ENCODE data around the gene KLF15.

KLF15 gene

DNA sequence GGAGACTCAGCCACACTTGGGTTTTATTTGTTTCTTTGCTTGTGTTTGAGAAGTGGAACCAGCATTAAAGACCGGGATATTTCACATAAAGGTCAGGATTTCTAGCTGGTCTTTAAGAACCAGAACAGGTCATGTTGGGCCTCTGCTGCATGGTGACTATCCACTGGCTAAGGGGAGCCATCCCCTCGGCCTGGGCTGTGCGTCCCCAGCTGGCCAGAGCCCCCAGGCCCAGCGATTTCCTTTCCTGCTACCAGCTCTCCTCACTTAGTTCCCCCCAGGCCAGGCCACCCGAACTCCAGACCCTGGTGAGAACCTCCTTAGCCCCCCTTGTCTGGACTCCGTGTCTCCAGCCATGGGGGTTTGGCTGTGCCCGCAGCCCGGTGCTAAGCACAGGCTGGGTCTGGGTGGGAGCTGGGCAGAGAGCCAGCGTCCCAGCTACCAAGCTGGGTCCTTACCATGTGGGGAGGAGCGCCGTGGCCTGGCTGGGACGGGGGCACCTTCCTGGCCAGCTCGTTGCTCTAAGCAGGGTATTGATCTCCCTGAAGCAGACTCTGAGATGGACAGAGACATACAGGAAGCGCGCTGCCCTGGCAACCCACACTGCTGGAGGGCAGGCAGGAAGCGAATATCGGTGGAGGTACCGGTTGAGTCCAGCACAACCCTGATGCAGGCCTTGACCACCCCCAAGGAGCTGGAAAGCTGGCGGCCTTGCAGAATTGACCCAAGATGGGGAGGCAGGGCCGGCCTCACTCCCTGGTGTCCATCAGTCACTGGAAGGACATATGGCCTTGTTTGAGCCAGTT, 49.4 kb downstream of the KLF15 start:
- no peaks in the 10 kb centered on the region for H4K20me1 ChIP-seq (ENCODE audit: control insufficient read depth, insufficient read depth, low read depth, low read length)
- no peaks in the 10 kb centered on the region for H3F3A ChIP-seq (ENCODE audit: control insufficient read depth, insufficient read depth)
- TF ChIP-seq, protein P1, sequence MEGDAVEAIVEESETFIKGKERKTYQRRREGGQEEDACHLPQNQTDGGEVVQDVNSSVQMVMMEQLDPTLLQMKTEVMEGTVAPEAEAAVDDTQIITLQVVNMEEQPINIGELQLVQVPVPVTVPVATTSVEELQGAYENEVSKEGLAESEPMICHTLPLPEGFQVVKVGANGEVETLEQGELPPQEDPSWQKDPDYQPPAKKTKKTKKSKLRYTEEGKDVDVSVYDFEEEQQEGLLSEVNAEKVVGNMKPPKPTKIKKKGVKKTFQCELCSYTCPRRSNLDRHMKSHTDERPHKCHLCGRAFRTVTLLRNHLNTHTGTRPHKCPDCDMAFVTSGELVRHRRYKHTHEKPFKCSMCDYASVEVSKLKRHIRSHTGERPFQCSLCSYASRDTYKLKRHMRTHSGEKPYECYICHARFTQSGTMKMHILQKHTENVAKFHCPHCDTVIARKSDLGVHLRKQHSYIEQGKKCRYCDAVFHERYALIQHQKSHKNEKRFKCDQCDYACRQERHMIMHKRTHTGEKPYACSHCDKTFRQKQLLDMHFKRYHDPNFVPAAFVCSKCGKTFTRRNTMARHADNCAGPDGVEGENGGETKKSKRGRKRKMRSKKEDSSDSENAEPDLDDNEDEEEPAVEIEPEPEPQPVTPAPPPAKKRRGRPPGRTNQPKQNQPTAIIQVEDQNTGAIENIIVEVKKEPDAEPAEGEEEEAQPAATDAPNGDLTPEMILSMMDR (IDR thresholded peaks at IDR 0.05; ENCODE audit: low read depth, low read length, poor library complexity, severe bottlenecking), result no peak
- no peak for TF ChIP-seq EZH2phosphoT487 (IDR thresholded peaks at IDR 0.05; ENCODE audit: borderline replicate concordance, low read length)
- no peak overlapping the region for H3K27ac ChIP-seq (ENCODE audit: low read depth, low read length)
- no peaks in the 10 kb centered on the region for H3K36me3 ChIP-seq (ENCODE audit: control insufficient read depth, low read length)
- no peak overlapping the region for H3K4me3 ChIP-seq (ENCODE audit: low read length)
- H3K4me1 ChIP-seq (ENCODE audit: control insufficient read depth, low read length), result peaks cover 6% of the 10 kb centered on the region
- no peaks in the 10 kb centered on the region for H3K27me3 ChIP-seq (ENCODE audit: control insufficient read depth, low read length)
- H3K4me2 ChIP-seq (ENCODE audit: low read length), result no peak overlapping the region
- H3K9me2 ChIP-seq (replicated peaks; ENCODE audit: control insufficient read depth, low read length), result no peaks in the 10 kb centered on the region
- no peaks in the 10 kb centered on the region for H3K79me2 ChIP-seq (ENCODE audit: control insufficient read depth, low read length)
- H3K9me3 ChIP-seq (ENCODE audit: control insufficient read depth, insufficient read depth, low read length), result peaks cover 11% of the 10 kb centered on the region; the same call in 1 of the 2 replicates

GRCh38 chr3:126306888-126307482, 50.2 kb downstream of the KLF15 start:
- TF ChIP-seq, protein P1 (IDR thresholded peaks at IDR 0.05; ENCODE audit: low read depth, low read length, poor library complexity, severe bottlenecking), result no peak
- TF ChIP-seq EZH2phosphoT487 (IDR thresholded peaks at IDR 0.05; ENCODE audit: borderline replicate concordance, low read length), result no peak
- no peak overlapping the region for H3K4me2 ChIP-seq (ENCODE audit: low read length)
- H3F3A ChIP-seq (ENCODE audit: control insufficient read depth, insufficient read depth), result no peaks in the 10 kb centered on the region; the same call in 1 of the 2 replicates

GRCh38 chr3:126306397-126306796, 50.8 kb downstream of the KLF15 start:
- H3K4me2 ChIP-seq (ENCODE audit: low read length), result no peak overlapping the region
- H3K79me2 ChIP-seq (ENCODE audit: control insufficient read depth, low read length), result no peaks in the 10 kb centered on the region
- no peaks in the 10 kb centered on the region; the same call in 1 of the 2 replicates for H3F3A ChIP-seq (ENCODE audit: control insufficient read depth, insufficient read depth)
- H3K4me1 ChIP-seq (ENCODE audit: control insufficient read depth, low read length), result peaks cover 6% of the 10 kb centered on the region
- no peaks in the 10 kb centered on the region for H3K9me2 ChIP-seq (replicated peaks; ENCODE audit: control insufficient read depth, low read length)
- TF ChIP-seq, protein P1 (IDR thresholded peaks at IDR 0.05; ENCODE audit: low read depth, low read length, poor library complexity, severe bottlenecking), result no peak
- TF ChIP-seq EZH2phosphoT487 (IDR thresholded peaks at IDR 0.05; ENCODE audit: borderline replicate concordance, low read length), result no peak
- H3K27me3 ChIP-seq (ENCODE audit: control insufficient read depth, low read length), result no peaks in the 10 kb centered on the region
- no peaks in the 10 kb centered on the region for H4K20me1 ChIP-seq (ENCODE audit: control insufficient read depth, insufficient read depth, low read depth, low read length)
- H3K4me3 ChIP-seq (ENCODE audit: low read length), result no peak overlapping the region
- peaks cover 11% of the 10 kb centered on the region; the same call in 1 of the 2 replicates for H3K9me3 ChIP-seq (ENCODE audit: control insufficient read depth, insufficient read depth, low read length)
- H3K36me3 ChIP-seq (ENCODE audit: control insufficient read depth, low read length), result no peaks in the 10 kb centered on the region
- no peak overlapping the region for H3K27ac ChIP-seq (ENCODE audit: low read depth, low read length)

More at GRCh38 chr3:126306888-126307482, 50.2 kb downstream of the KLF15 start:
- H3K4me1 ChIP-seq (ENCODE audit: control insufficient read depth, low read length), result peaks cover 6% of the 10 kb centered on the region
- H3K9me3 ChIP-seq (ENCODE audit: control insufficient read depth, insufficient read depth, low read length), result peaks cover 11% of the 10 kb centered on the region; the same call in 1 of the 2 replicates
- no peak overlapping the region for H3K27ac ChIP-seq (ENCODE audit: low read depth, low read length)
- no peaks in the 10 kb centered on the region for H3K27me3 ChIP-seq (ENCODE audit: control insufficient read depth, low read length)
- no peaks in the 10 kb centered on the region for H4K20me1 ChIP-seq (ENCODE audit: control insufficient read depth, insufficient read depth, low read depth, low read length)
- no peaks in the 10 kb centered on the region for H3K36me3 ChIP-seq (ENCODE audit: control insufficient read depth, low read length)
- H3K4me3 ChIP-seq (ENCODE audit: low read length), result no peak overlapping the region
- no peaks in the 10 kb centered on the region for H3K9me2 ChIP-seq (replicated peaks; ENCODE audit: control insufficient read depth, low read length)
- H3K79me2 ChIP-seq (ENCODE audit: control insufficient read depth, low read length), result no peaks in the 10 kb centered on the region
